Panc1 (cell line): Measurements from ENCODE around the gene RABGAP1L. TPM values are rescaled to one million over a fixed set of nuclear protein-coding genes. Genes with fewer than 3 reads are reported as not detected.

Experiments
- ATAC-seq: fragments of 200-7000 bp; cut with Tn5 transposase; 2 replicates; pipeline ENCODE4 v1.9.1; 2020; ENCODE audit warnings: mild to moderate bottlenecking, moderate library complexity
- BruUV-seq: library from RNA; stranded (reverse); fragments of 400-500 nt; replicated peaks from 2 replicates; lab custom pipeline; 2021; lab: Mats Ljungman, UMichigan
- CTCF ChIA-PET: fragments of 300-600 bp; sonication (Branson Sonifier 250); formaldehyde crosslinking; loops from one replicate; lab custom pipeline; 2022; ENCODE audit warnings: antibody characterized with exemption; lab: Charles Lee
- POLR2A ChIA-PET: fragments of 300-600 bp; sonication (Branson Sonifier 250); formaldehyde crosslinking; loops from one replicate; lab custom pipeline; 2022; ENCODE audit warnings: antibody characterized with exemption; lab: Charles Lee
- DNase-seq: peaks from one replicate; pipeline ENCODE4 v3.0.0-alpha.2; 2010; ENCODE audit warnings: low read depth, low spot score
- H3K27ac ChIP-seq: 2 replicates; pipeline ENCODE4 v1.5.1; 2011; ENCODE audit warnings: mild to moderate bottlenecking, low read length, inconsistent platforms
- H3K27me3 ChIP-seq: fragments of 200-500 bp; sonication (Bioruptor generic); 2 replicates; pipeline ENCODE4 v1.6.0; 2014; ENCODE audit warnings: low read length, inconsistent platforms; ENCODE audit not compliant: control insufficient read depth, insufficient read depth
- H3K36me3 ChIP-seq: fragments of 200-500 bp; sonication (Bioruptor generic); 2 replicates; pipeline ENCODE4 v1.5.1; 2014; ENCODE audit warnings: inconsistent platforms, mild to moderate bottlenecking, low read length, moderate library complexity; ENCODE audit not compliant: control insufficient read depth, insufficient read depth
- H3K4me1 ChIP-seq: 2 replicates; pipeline ENCODE4 v1.5.1; 2011; ENCODE audit warnings: inconsistent platforms, mild to moderate bottlenecking, low read length, moderate library complexity; ENCODE audit not compliant: control insufficient read depth, insufficient read depth
- H3K4me3 ChIP-seq, 2 experiments: 2 replicates each; pipeline ENCODE4 v1.5.1; 2011 to 2012; ENCODE audit warnings: low read depth in 2 of 2, low read length in 2 of 2, mild to moderate bottlenecking in 2 of 2, inconsistent platforms in 1 of 2, moderate library complexity in 1 of 2
- H3K9me3 ChIP-seq: fragments of 200-500 bp; sonication (Bioruptor generic); 2 replicates; pipeline ENCODE4 v1.5.1; 2014; ENCODE audit warnings: low read depth, mild to moderate bottlenecking, inconsistent platforms, low read length, moderate library complexity; ENCODE audit not compliant: control insufficient read depth, insufficient read depth
- CTCF ChIP-seq: fragments of 450-650 bp; IDR thresholded peaks from 2 replicates; pipeline ENCODE4 v1.5.1; 2017; ENCODE audit warnings: mild to moderate bottlenecking
- POLR2AphosphoS5 ChIP-seq: IDR thresholded peaks from 2 replicates; pipeline ENCODE4 v1.6.1; 2012; ENCODE audit warnings: mild to moderate bottlenecking, low read depth, low read length, moderate library complexity
- REST ChIP-seq, 2 experiments: IDR thresholded peaks; 2 replicates each; pipeline ENCODE4 v1.6.1; 2011 to 2012; ENCODE audit warnings: low read depth in 2 of 2, control low read depth in 1 of 2, low read length in 1 of 2, mild to moderate bottlenecking in 1 of 2, moderate library complexity in 1 of 2; ENCODE audit not compliant: insufficient read depth in 1 of 2
- SIN3A ChIP-seq: IDR thresholded peaks from 2 replicates; pipeline ENCODE4 v1.6.1; 2012; ENCODE audit warnings: low read depth, mild to moderate bottlenecking, low read length, moderate library complexity, borderline replicate concordance; ENCODE audit not compliant: insufficient read depth
- TCF7L2 ChIP-seq: IDR thresholded peaks from 2 replicates; pipeline ENCODE4 v1.6.1; 2011; ENCODE audit warnings: mild to moderate bottlenecking, low read depth, low read length, inconsistent platforms
- in situ Hi-C: cut with HindIII; loops from 2 replicates; pipeline ENCODE4 v1.10.0; 2016; ENCODE audit warnings: low sequenced_read_pairs, low pct_unique_long_range_greater_than_20kb
- intact Hi-C: fragments of 100-400 bp; cut with micrococcal nuclease; formaldehyde crosslinking; loops from one replicate; pipeline ENCODE4 v1.10.0; 2022; ENCODE audit not compliant: unreplicated experiment
- total RNA-seq: library from RNA; stranded (reverse); gene quantifications from one replicate; pipeline ENCODE4 v1.2.1, GENCODE V29; 2021; ENCODE audit not compliant: unreplicated experiment

Gene RABGAP1L
- total RNA-seq, 1 experiment from 2014 or later: 37.0 TPM

GRCh38 chr1:174191349-174191862 lies 32.1 kb downstream of the RABGAP1L start:
- Histone ChIP-seq H3K36me3 (no peaks in the 10 kb centered on the region), H3K27ac (peak overlapping the region; percentile 87), H3K4me3 (peak overlapping the region in 1 of 2 experiments; percentile 5; a peak in 2 of 4 replicates), H3K9me3 (peaks cover 13% of the 10 kb centered on the region; the same call in 1 of the 2 replicates), H3K4me1 (peaks cover 29% of the 10 kb centered on the region), H3K27me3 (no peaks in the 10 kb centered on the region)
- CTCF ChIA-PET: no interaction called here
- POLR2A ChIA-PET: interaction anchor here (0.5 kb wide), 1 partner anchor 215 kb away, joined by 4 read pairs; no protein-coding TSS in a partner anchor
- intact Hi-C loops: no loop called here
- ATAC-seq (peak; percentile 93), DNase-seq (no peak)
- TF ChIP-seq TCF7L2 (peak; percentile 97), CTCF (no peak)
- no TSS peak for BruUV-seq
- in situ Hi-C loops: no loop called here

GRCh38 chr1:174194461-174194860 lies 35.1 kb downstream of the RABGAP1L start:
- H3K4me1 ChIP-seq: peaks cover 29% of the 10 kb centered on the region
- no peak overlapping the region for H3K4me3 ChIP-seq
- POLR2A ChIA-PET: no interaction called here
- intact Hi-C loops: no loop called here
- no peaks in the 10 kb centered on the region for H3K36me3 ChIP-seq
- no peak for TF ChIP-seq TCF7L2
- TF ChIP-seq POLR2AphosphoS5: no peak
- no peak for TF ChIP-seq REST (IDR thresholded peaks at IDR 0.05; ENCODE audit: insufficient read depth in 1 of 2, low read depth in 2 of 2, low read length in 1 of 2)
- no peak for TF ChIP-seq SIN3A
- TF ChIP-seq CTCF: no peak
- H3K27ac ChIP-seq: peak overlapping the region; percentile 8; the same call in 1 of the 2 replicates
- H3K27me3 ChIP-seq: no peaks in the 10 kb centered on the region
- no peaks in the 10 kb centered on the region for H3K9me3 ChIP-seq
- BruUV-seq: no TSS peak
- ATAC-seq (no peak), DNase-seq (no peak)
- CTCF ChIA-PET: interaction anchor here (0.7 kb wide), 1 partner anchor 232 kb away, joined by 6 read pairs; no protein-coding TSS in a partner anchor
- in situ Hi-C loops: no loop called here
